Astrocyte (in vitro differentiated cells and primary cell): ENCODE measurements around the gene SPIRE1. TPM values are rescaled to one million over a fixed set of nuclear protein-coding genes. Genes with fewer than 3 reads are reported as not detected.

Experiments used
- DNase-seq: peaks from one replicate; pipeline ENCODE4 v3.0.0-alpha.2; 2010; ENCODE audit warnings: low read depth
- FAIRE-seq: peaks from 2 replicates; lab custom pipeline; 2011; peaks lifted over from hg19 to GRCh38; lab: Jason Lieb, UNC
- H2AFZ ChIP-seq: 2 replicates; pipeline ENCODE4 v1.6.0; 2012; ENCODE audit warnings: low read depth, low read length, inconsistent platforms
- H3K27ac ChIP-seq: 2 replicates; pipeline ENCODE4 v1.5.1; 2011; ENCODE audit warnings: low read depth, low read length, inconsistent platforms
- H3K27me3 ChIP-seq: 2 replicates; pipeline ENCODE4 v1.6.0; 2011; ENCODE audit warnings: low read length, inconsistent platforms; ENCODE audit not compliant: insufficient read depth
- H3K36me3 ChIP-seq: 2 replicates; pipeline ENCODE4 v1.5.1; 2011; ENCODE audit warnings: low read length, inconsistent platforms; ENCODE audit not compliant: insufficient read depth
- H3K4me1 ChIP-seq: 2 replicates; pipeline ENCODE4 v1.5.1; 2011; ENCODE audit warnings: low read length, inconsistent platforms; ENCODE audit not compliant: insufficient read depth
- H3K4me2 ChIP-seq: 2 replicates; pipeline ENCODE4 v1.6.0; 2012; ENCODE audit warnings: low read length, inconsistent platforms
- H3K4me3 ChIP-seq: 2 replicates; pipeline ENCODE4 v1.5.1; 2011; ENCODE audit warnings: low read depth, mild to moderate bottlenecking, low read length, inconsistent platforms; ENCODE audit not compliant: insufficient read depth
- H3K79me2 ChIP-seq: 2 replicates; pipeline ENCODE4 v1.6.0; 2012; ENCODE audit warnings: mild to moderate bottlenecking, low read length, inconsistent platforms; ENCODE audit not compliant: insufficient read depth
- H3K9ac ChIP-seq: 2 replicates; pipeline ENCODE4 v1.6.0; 2012; ENCODE audit warnings: mild to moderate bottlenecking, low read length, inconsistent platforms
- H3K9me3 ChIP-seq: 2 replicates; pipeline ENCODE4 v1.5.1; 2012; ENCODE audit warnings: low read depth, mild to moderate bottlenecking, low read length, inconsistent platforms; ENCODE audit not compliant: insufficient read depth
- H4K20me1 ChIP-seq: 2 replicates; pipeline ENCODE4 v1.6.0; 2012; ENCODE audit warnings: low read length, inconsistent platforms; ENCODE audit not compliant: insufficient read depth
- H3K27ac Mint-ChIP-seq: one replicate; pipeline ENCODE4 v1.8.0; 2021; ENCODE audit warnings: mild to moderate bottlenecking, mixed read lengths; ENCODE audit not compliant: unreplicated experiment
- H3K27me3 Mint-ChIP-seq: one replicate; pipeline ENCODE4 v1.8.0; 2021; ENCODE audit warnings: low read depth, mixed read lengths; ENCODE audit not compliant: unreplicated experiment
- H3K36me3 Mint-ChIP-seq: one replicate; pipeline ENCODE4 v1.8.0; 2021; ENCODE audit warnings: low read depth, mixed read lengths; ENCODE audit not compliant: unreplicated experiment
- H3K4me1 Mint-ChIP-seq: one replicate; pipeline ENCODE4 v1.8.0; 2021; ENCODE audit warnings: low read depth, mixed read lengths; ENCODE audit not compliant: unreplicated experiment
- H3K4me3 Mint-ChIP-seq: one replicate; pipeline ENCODE4 v1.8.0; 2021; ENCODE audit warnings: mild to moderate bottlenecking, moderate library complexity, mixed read lengths; ENCODE audit not compliant: unreplicated experiment
- H3K9me3 Mint-ChIP-seq: one replicate; pipeline ENCODE4 v1.8.0; 2021; ENCODE audit warnings: mild to moderate bottlenecking, mixed read lengths; ENCODE audit not compliant: unreplicated experiment
- CTCF ChIP-seq: IDR thresholded peaks from 2 replicates; pipeline ENCODE4 v1.5.1; 2011; ENCODE audit warnings: low read depth, mild to moderate bottlenecking, inconsistent platforms, low read length, moderate library complexity; ENCODE audit not compliant: insufficient read depth
- EZH2 ChIP-seq: IDR thresholded peaks from 2 replicates; pipeline ENCODE4 v1.6.1; 2012; ENCODE audit warnings: mild to moderate bottlenecking, low read length, inconsistent platforms; ENCODE audit not compliant: insufficient read depth
- total RNA-seq: library from RNA; stranded (reverse); gene quantifications from 2 replicates; pipeline ENCODE4 v1.2.1, GENCODE V29; 2021

The SPIRE1 gene
- total RNA-seq, 1 donor from 2014 or later: 42.0 TPM

GRCh38 chr18:12651651-12652050, 6.3 kb downstream of the SPIRE1 start:
- H3K9me3 Mint-ChIP-seq: no peaks in the 10 kb centered on the region
- FAIRE-seq (no peak), DNase-seq (no peak)
- no peaks in the 10 kb centered on the region for H3K36me3 ChIP-seq
- no peak overlapping the region for H3K4me2 ChIP-seq
- peaks cover 43% of the 10 kb centered on the region for H4K20me1 ChIP-seq
- peaks cover 94% of the 10 kb centered on the region for H3K79me2 ChIP-seq
- H2AFZ ChIP-seq: no peak overlapping the region
- H3K9ac ChIP-seq: no peak overlapping the region
- no peak overlapping the region for H3K4me3 ChIP-seq
- no peaks in the 10 kb centered on the region for H3K27me3 Mint-ChIP-seq
- peaks cover 30% of the 10 kb centered on the region for H3K4me1 Mint-ChIP-seq
- H3K4me3 Mint-ChIP-seq: peak overlapping the region; percentile 1
- no peaks in the 10 kb centered on the region for H3K27me3 ChIP-seq
- peaks cover 11% of the 10 kb centered on the region for H3K4me1 ChIP-seq
- H3K27ac Mint-ChIP-seq: no peak overlapping the region
- no peaks in the 10 kb centered on the region for H3K9me3 ChIP-seq
- TF ChIP-seq CTCF (no peak), EZH2 (no peak)
- no peaks in the 10 kb centered on the region for H3K36me3 Mint-ChIP-seq
- H3K27ac ChIP-seq: no peak overlapping the region

- TF ChIP-seq CTCF: no peak
- no peak for TF ChIP-seq EZH2
- no peak for DNase-seq
- H3K4me2 ChIP-seq: no peak overlapping the region
- Mint-ChIP-seq H3K36me3 (peaks cover 2% of the 10 kb centered on the region), H3K27ac (no peak overlapping the region), H3K4me3 (no peak overlapping the region), H3K27me3 (no peaks in the 10 kb centered on the region), H3K9me3 (no peaks in the 10 kb centered on the region), H3K4me1 (peaks cover 29% of the 10 kb centered on the region)
- peaks cover 4% of the 10 kb centered on the region for H3K4me1 ChIP-seq
- H3K27ac ChIP-seq: no peak overlapping the region
- H3K4me3 ChIP-seq: no peak overlapping the region
- FAIRE-seq: no peak
- peaks cover 97% of the 10 kb centered on the region for H3K79me2 ChIP-seq
- H3K9me3 ChIP-seq: no peaks in the 10 kb centered on the region
- H3K27me3 ChIP-seq: no peaks in the 10 kb centered on the region
- no peaks in the 10 kb centered on the region for H3K36me3 ChIP-seq
- no peak overlapping the region for H2AFZ ChIP-seq
- H3K9ac ChIP-seq: no peak overlapping the region
- peaks cover 41% of the 10 kb centered on the region for H4K20me1 ChIP-seq
Measured at GRCh38 chr18:12647773-12648172, 10.1 kb downstream of the SPIRE1 start.

GRCh38 chr18:12645751-12646203, 12.1 kb downstream of the SPIRE1 start:
- no peak for FAIRE-seq
- Mint-ChIP-seq H3K36me3 (peaks cover 2% of the 10 kb centered on the region), H3K4me1 (peaks cover 25% of the 10 kb centered on the region), H3K4me3 (no peak overlapping the region), H3K27ac (no peak overlapping the region), H3K9me3 (no peaks in the 10 kb centered on the region), H3K27me3 (no peaks in the 10 kb centered on the region)
- no peak overlapping the region for H3K4me3 ChIP-seq
- H3K27ac ChIP-seq: no peak overlapping the region
- H3K4me2 ChIP-seq: no peak overlapping the region
- H3K27me3 ChIP-seq: no peaks in the 10 kb centered on the region
- H3K9ac ChIP-seq: no peak overlapping the region
- H4K20me1 ChIP-seq: peaks cover 31% of the 10 kb centered on the region
- peaks cover 96% of the 10 kb centered on the region for H3K79me2 ChIP-seq
- DNase-seq: no peak
- H3K36me3 ChIP-seq: no peaks in the 10 kb centered on the region
- no peak overlapping the region for H2AFZ ChIP-seq
- peaks cover 3% of the 10 kb centered on the region for H3K4me1 ChIP-seq
- H3K9me3 ChIP-seq: no peaks in the 10 kb centered on the region
- TF ChIP-seq EZH2: no peak
- TF ChIP-seq CTCF: no peak
